Bronchial epithelial cell (primary cell): ENCODE measurements around the gene GSX2. TPM values are rescaled to one million over a fixed set of nuclear protein-coding genes. Genes with fewer than 3 reads are reported as not detected.
A peak's percentile ranks its signal among the peaks of the same experiment; 100 is the strongest.

Experiments
- DNase-seq: peaks from one replicate; pipeline ENCODE4 v3.0.0-alpha.2; 2010; ENCODE audit warnings: low read depth
- FAIRE-seq: peaks from 2 replicates; lab custom pipeline; 2011; peaks lifted over from hg19 to GRCh38; lab: Jason Lieb, UNC
- H3K27me3 ChIP-seq: 2 replicates; pipeline ENCODE4 v1.5.1; 2011; ENCODE audit warnings: low read length; ENCODE audit not compliant: control insufficient read depth, insufficient read depth
- H3K36me3 ChIP-seq: 2 replicates; pipeline ENCODE4 v1.5.1; 2011; ENCODE audit warnings: low read length; ENCODE audit not compliant: control insufficient read depth, insufficient read depth
- H3K4me3 ChIP-seq: 2 replicates; pipeline ENCODE4 v1.5.1; 2011; ENCODE audit warnings: mild to moderate bottlenecking, low read depth, low read length, control low read depth
- total RNA-seq: library from RNA; depleted of rRNA; stranded (reverse); fragments of >200 nt; gene quantifications from 2 replicates; pipeline ENCODE4 v1.2.1, GENCODE V29; 2014
- TF ChIP-seq, protein P1 (sequence below): IDR thresholded peaks from 2 replicates; pipeline ENCODE4 v1.5.1; 2011; ENCODE audit warnings: mild to moderate bottlenecking, moderate library complexity, low read length, control low read depth, inconsistent platforms; ENCODE audit not compliant: insufficient read depth, severe bottlenecking

The GSX2 gene
- total RNA-seq, 1 donor from 2014 or later: not detected

DNA sequence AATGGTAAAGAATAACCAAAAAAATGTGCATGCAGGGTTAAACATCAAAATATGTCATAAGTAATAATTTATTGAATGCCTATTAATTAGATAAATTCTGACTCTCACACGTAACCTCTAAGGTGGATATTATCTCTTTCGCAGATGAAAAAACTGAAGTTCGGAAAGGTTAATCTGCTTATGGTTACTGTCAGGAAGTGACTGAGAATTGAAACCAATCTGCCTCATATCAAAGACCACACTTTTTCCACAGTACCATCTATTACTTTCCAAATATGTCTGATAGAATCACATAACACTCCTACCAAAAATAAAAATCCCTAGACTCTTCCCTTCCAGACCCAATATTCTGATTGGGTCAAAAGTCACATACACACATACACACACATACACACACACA, 41.8 kb upstream of the GSX2 start:
- H3K36me3 ChIP-seq: no peaks in the 10 kb centered on the region
- no peak overlapping the region for H3K4me3 ChIP-seq
- no peaks in the 10 kb centered on the region for H3K27me3 ChIP-seq
- TF ChIP-seq, protein P1, sequence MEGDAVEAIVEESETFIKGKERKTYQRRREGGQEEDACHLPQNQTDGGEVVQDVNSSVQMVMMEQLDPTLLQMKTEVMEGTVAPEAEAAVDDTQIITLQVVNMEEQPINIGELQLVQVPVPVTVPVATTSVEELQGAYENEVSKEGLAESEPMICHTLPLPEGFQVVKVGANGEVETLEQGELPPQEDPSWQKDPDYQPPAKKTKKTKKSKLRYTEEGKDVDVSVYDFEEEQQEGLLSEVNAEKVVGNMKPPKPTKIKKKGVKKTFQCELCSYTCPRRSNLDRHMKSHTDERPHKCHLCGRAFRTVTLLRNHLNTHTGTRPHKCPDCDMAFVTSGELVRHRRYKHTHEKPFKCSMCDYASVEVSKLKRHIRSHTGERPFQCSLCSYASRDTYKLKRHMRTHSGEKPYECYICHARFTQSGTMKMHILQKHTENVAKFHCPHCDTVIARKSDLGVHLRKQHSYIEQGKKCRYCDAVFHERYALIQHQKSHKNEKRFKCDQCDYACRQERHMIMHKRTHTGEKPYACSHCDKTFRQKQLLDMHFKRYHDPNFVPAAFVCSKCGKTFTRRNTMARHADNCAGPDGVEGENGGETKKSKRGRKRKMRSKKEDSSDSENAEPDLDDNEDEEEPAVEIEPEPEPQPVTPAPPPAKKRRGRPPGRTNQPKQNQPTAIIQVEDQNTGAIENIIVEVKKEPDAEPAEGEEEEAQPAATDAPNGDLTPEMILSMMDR: no peak
- DNase-seq (no peak), FAIRE-seq (no peak)

DNA sequence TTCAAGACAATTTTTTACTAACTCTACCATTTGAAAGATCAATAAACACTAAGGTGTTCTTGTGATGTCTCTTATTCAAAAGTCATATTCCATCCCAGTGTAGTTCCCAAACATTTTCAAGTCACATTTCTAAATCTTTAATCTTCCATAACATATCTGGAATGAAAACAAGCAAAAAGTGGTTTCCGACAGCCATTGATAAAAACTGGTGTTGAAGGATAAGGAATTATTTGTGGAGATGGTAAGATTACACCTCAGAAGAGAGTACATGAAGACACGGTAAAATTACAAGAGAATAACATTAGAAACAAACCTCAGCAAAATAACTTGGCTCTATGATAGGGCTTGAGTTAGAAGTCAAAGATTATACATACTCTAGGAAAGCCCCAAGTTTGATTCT, 39.8 kb upstream of the GSX2 start:
- no peak for DNase-seq
- TF ChIP-seq, protein P1: no peak
- no peak for FAIRE-seq
- no peak overlapping the region for H3K4me3 ChIP-seq
- H3K36me3 ChIP-seq: no peaks in the 10 kb centered on the region
- H3K27me3 ChIP-seq: no peaks in the 10 kb centered on the region

DNA sequence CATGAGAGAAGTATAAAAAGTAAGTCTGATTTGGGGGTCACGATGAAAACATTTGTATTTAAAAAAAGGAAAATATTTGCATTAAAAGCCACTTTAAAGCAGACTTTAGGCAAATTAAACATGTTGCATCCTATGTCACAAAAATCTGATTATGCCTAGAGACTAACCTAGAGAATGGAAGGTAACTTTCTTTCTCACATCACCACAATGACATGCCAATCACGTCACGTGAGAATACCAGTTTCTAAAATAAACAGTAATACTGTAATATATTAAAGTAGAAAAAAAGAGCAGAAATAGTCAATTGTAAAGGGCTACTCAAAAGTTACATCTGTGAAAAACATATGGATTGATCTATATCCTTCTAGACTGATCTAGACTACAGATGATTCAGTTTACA, 38.9 kb upstream of the GSX2 start:
- Histone ChIP-seq H3K27me3 (no peaks in the 10 kb centered on the region), H3K4me3 (no peak overlapping the region), H3K36me3 (no peaks in the 10 kb centered on the region)
- TF ChIP-seq, protein P1: no peak
- DNase-seq (no peak), FAIRE-seq (no peak)

DNA sequence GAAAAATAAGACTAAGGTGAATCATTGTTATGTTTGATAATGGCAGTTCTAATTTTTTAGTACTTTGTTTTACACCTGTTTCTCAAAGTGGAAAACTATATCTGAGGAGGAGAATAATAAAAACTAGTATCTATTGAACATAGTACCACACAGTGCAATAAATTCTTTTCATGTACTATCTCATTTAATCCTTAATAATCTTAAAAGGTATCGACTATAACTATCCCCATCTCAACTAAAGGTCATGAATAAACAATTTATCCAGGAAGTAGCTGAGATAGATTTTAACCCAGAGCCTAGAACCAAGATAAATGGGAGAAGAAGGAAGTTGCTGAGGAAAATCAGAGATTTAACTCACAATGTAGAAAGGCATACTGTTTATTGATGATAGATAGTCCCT, 38.1 kb upstream of the GSX2 start:
- TF ChIP-seq, protein P1: no peak
- Histone ChIP-seq H3K4me3 (no peak overlapping the region), H3K27me3 (no peaks in the 10 kb centered on the region), H3K36me3 (no peaks in the 10 kb centered on the region)
- FAIRE-seq (no peak), DNase-seq (no peak)

DNA sequence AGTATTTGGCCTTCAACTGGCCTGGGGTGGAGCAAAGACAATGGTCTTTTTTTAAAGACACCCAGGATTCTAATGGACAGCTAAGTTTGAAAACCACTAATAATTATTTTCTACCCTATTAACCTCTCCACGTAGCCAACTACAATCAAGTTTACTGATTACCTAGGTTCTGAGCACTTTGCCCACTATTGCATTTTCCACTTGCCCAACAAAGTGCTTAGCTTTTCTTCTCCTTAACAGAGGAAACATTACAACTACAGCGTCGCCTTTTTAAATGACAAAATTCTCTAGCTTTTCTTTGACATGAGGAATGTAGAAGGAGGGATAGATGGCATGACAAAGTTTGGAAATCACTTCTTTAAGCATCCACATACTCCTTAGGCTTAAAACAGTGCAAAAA, 37.6 kb upstream of the GSX2 start:
- peak overlapping the region; percentile 92 for H3K4me3 ChIP-seq
- TF ChIP-seq, protein P1: no peak
- no peak for DNase-seq
- no peak for FAIRE-seq
- H3K36me3 ChIP-seq: no peaks in the 10 kb centered on the region
- H3K27me3 ChIP-seq: no peaks in the 10 kb centered on the region

DNA sequence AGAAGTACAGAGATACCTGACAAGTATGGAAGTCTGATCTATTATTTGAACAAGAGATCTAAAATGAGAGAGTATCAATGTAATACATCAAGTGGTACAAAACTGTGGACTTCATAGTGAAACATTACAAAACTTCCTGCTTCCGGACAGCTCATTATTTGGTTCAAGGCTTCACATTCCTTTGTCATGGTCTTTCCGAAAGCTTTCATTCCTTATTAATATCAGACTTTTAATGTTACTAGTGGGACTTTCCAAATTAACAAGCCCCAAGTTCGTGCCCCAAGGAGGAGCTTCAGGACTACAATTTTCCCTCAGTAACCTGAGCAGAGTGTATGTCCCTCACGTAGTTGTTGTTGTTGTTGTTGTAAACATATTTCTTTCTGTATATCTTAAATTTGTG, 36.7 kb upstream of the GSX2 start:
- H3K4me3 ChIP-seq: peak overlapping the region; percentile 92
- TF ChIP-seq, protein P1: no peak
- no peak for FAIRE-seq
- no peaks in the 10 kb centered on the region for H3K27me3 ChIP-seq
- H3K36me3 ChIP-seq: no peaks in the 10 kb centered on the region
- DNase-seq: peak; percentile 63
